Astrocyte (in vitro differentiated cells and primary cell): Measurements from ENCODE around the gene CCDC85B. TPM values are rescaled to one million over a fixed set of nuclear protein-coding genes. Genes with fewer than 3 reads are reported as not detected.

ENCODE experiments used
- DNase-seq: peaks from one replicate; pipeline ENCODE4 v3.0.0-alpha.2; 2010; ENCODE audit warnings: low read depth
- FAIRE-seq: peaks from 2 replicates; lab custom pipeline; 2011; peaks lifted over from hg19 to GRCh38; lab: Jason Lieb, UNC
- H2AFZ ChIP-seq: 2 replicates; pipeline ENCODE4 v1.6.0; 2012; ENCODE audit warnings: low read depth, low read length, inconsistent platforms
- H3K27ac ChIP-seq: 2 replicates; pipeline ENCODE4 v1.5.1; 2011; ENCODE audit warnings: low read depth, low read length, inconsistent platforms
- H3K27me3 ChIP-seq: 2 replicates; pipeline ENCODE4 v1.6.0; 2011; ENCODE audit warnings: low read length, inconsistent platforms; ENCODE audit not compliant: insufficient read depth
- H3K36me3 ChIP-seq: 2 replicates; pipeline ENCODE4 v1.5.1; 2011; ENCODE audit warnings: low read length, inconsistent platforms; ENCODE audit not compliant: insufficient read depth
- H3K4me1 ChIP-seq: 2 replicates; pipeline ENCODE4 v1.5.1; 2011; ENCODE audit warnings: low read length, inconsistent platforms; ENCODE audit not compliant: insufficient read depth
- H3K4me2 ChIP-seq: 2 replicates; pipeline ENCODE4 v1.6.0; 2012; ENCODE audit warnings: low read length, inconsistent platforms
- H3K4me3 ChIP-seq: 2 replicates; pipeline ENCODE4 v1.5.1; 2011; ENCODE audit warnings: low read depth, mild to moderate bottlenecking, low read length, inconsistent platforms; ENCODE audit not compliant: insufficient read depth
- H3K79me2 ChIP-seq: 2 replicates; pipeline ENCODE4 v1.6.0; 2012; ENCODE audit warnings: mild to moderate bottlenecking, low read length, inconsistent platforms; ENCODE audit not compliant: insufficient read depth
- H3K9ac ChIP-seq: 2 replicates; pipeline ENCODE4 v1.6.0; 2012; ENCODE audit warnings: mild to moderate bottlenecking, low read length, inconsistent platforms
- H3K9me3 ChIP-seq: 2 replicates; pipeline ENCODE4 v1.5.1; 2012; ENCODE audit warnings: low read depth, mild to moderate bottlenecking, low read length, inconsistent platforms; ENCODE audit not compliant: insufficient read depth
- H4K20me1 ChIP-seq: 2 replicates; pipeline ENCODE4 v1.6.0; 2012; ENCODE audit warnings: low read length, inconsistent platforms; ENCODE audit not compliant: insufficient read depth
- H3K27ac Mint-ChIP-seq: one replicate; pipeline ENCODE4 v1.8.0; 2021; ENCODE audit warnings: mild to moderate bottlenecking, mixed read lengths; ENCODE audit not compliant: unreplicated experiment
- H3K27me3 Mint-ChIP-seq: one replicate; pipeline ENCODE4 v1.8.0; 2021; ENCODE audit warnings: low read depth, mixed read lengths; ENCODE audit not compliant: unreplicated experiment
- H3K36me3 Mint-ChIP-seq: one replicate; pipeline ENCODE4 v1.8.0; 2021; ENCODE audit warnings: low read depth, mixed read lengths; ENCODE audit not compliant: unreplicated experiment
- H3K4me1 Mint-ChIP-seq: one replicate; pipeline ENCODE4 v1.8.0; 2021; ENCODE audit warnings: low read depth, mixed read lengths; ENCODE audit not compliant: unreplicated experiment
- H3K4me3 Mint-ChIP-seq: one replicate; pipeline ENCODE4 v1.8.0; 2021; ENCODE audit warnings: mild to moderate bottlenecking, moderate library complexity, mixed read lengths; ENCODE audit not compliant: unreplicated experiment
- H3K9me3 Mint-ChIP-seq: one replicate; pipeline ENCODE4 v1.8.0; 2021; ENCODE audit warnings: mild to moderate bottlenecking, mixed read lengths; ENCODE audit not compliant: unreplicated experiment
- EZH2 ChIP-seq: IDR thresholded peaks from 2 replicates; pipeline ENCODE4 v1.6.1; 2012; ENCODE audit warnings: mild to moderate bottlenecking, low read length, inconsistent platforms; ENCODE audit not compliant: insufficient read depth
- total RNA-seq: library from RNA; stranded (reverse); gene quantifications from 2 replicates; pipeline ENCODE4 v1.2.1, GENCODE V29; 2021
- TF ChIP-seq, protein P1 (sequence below): IDR thresholded peaks from 2 replicates; pipeline ENCODE4 v1.5.1; 2011; ENCODE audit warnings: low read depth, mild to moderate bottlenecking, inconsistent platforms, low read length, moderate library complexity; ENCODE audit not compliant: insufficient read depth

The CCDC85B gene
- total RNA-seq, 1 donor from 2014 or later: 31.4 TPM

DNA sequence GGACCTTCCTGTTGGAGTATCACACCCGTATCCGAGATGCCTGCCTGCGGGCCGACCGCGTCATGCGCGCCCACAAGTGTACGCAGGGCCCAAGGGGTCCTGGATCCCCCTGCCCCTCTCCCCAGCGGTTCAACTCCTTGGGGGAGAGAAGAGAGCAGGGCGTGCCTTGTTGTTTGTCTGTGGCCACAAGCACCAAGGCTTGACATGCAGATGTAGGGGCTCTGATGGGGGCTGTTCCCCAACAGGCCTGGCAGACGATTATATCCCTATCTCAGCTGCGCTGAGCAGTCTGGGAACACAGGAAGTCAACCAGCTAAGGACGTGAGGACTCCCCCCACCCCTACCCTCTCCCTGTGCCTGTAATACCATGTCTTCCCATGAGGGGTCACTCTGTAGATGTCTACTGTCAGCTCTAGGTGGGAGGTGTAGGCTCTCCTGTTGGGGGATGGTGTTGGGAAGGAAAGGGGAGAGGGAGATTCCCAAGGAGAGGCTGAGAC is 39.3 kb upstream of the CCDC85B start:
- peaks cover 4% of the 10 kb centered on the region for H3K27me3 Mint-ChIP-seq
- no peaks in the 10 kb centered on the region for H3K27me3 ChIP-seq
- H3K4me3 ChIP-seq: no peak overlapping the region
- DNase-seq (no peak), FAIRE-seq (no peak)
- no peak overlapping the region for H2AFZ ChIP-seq
- H3K4me3 Mint-ChIP-seq: no peak overlapping the region
- H3K27ac ChIP-seq: no peak overlapping the region
- TF ChIP-seq, protein P1, sequence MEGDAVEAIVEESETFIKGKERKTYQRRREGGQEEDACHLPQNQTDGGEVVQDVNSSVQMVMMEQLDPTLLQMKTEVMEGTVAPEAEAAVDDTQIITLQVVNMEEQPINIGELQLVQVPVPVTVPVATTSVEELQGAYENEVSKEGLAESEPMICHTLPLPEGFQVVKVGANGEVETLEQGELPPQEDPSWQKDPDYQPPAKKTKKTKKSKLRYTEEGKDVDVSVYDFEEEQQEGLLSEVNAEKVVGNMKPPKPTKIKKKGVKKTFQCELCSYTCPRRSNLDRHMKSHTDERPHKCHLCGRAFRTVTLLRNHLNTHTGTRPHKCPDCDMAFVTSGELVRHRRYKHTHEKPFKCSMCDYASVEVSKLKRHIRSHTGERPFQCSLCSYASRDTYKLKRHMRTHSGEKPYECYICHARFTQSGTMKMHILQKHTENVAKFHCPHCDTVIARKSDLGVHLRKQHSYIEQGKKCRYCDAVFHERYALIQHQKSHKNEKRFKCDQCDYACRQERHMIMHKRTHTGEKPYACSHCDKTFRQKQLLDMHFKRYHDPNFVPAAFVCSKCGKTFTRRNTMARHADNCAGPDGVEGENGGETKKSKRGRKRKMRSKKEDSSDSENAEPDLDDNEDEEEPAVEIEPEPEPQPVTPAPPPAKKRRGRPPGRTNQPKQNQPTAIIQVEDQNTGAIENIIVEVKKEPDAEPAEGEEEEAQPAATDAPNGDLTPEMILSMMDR: peak; percentile 52
- no peak for TF ChIP-seq EZH2
- H3K79me2 ChIP-seq: peaks cover 32% of the 10 kb centered on the region
- peaks cover 40% of the 10 kb centered on the region for H3K4me1 Mint-ChIP-seq
- peak overlapping the region; percentile 88 for H3K27ac Mint-ChIP-seq
- no peaks in the 10 kb centered on the region for H3K9me3 Mint-ChIP-seq
- H3K4me1 ChIP-seq: peaks cover 9% of the 10 kb centered on the region
- H3K4me2 ChIP-seq: no peak overlapping the region
- peaks cover 37% of the 10 kb centered on the region for H3K36me3 Mint-ChIP-seq
- no peaks in the 10 kb centered on the region for H3K9me3 ChIP-seq
- H3K36me3 ChIP-seq: peaks cover 31% of the 10 kb centered on the region
- H4K20me1 ChIP-seq: peaks cover 57% of the 10 kb centered on the region
- H3K9ac ChIP-seq: no peak overlapping the region

DNA sequence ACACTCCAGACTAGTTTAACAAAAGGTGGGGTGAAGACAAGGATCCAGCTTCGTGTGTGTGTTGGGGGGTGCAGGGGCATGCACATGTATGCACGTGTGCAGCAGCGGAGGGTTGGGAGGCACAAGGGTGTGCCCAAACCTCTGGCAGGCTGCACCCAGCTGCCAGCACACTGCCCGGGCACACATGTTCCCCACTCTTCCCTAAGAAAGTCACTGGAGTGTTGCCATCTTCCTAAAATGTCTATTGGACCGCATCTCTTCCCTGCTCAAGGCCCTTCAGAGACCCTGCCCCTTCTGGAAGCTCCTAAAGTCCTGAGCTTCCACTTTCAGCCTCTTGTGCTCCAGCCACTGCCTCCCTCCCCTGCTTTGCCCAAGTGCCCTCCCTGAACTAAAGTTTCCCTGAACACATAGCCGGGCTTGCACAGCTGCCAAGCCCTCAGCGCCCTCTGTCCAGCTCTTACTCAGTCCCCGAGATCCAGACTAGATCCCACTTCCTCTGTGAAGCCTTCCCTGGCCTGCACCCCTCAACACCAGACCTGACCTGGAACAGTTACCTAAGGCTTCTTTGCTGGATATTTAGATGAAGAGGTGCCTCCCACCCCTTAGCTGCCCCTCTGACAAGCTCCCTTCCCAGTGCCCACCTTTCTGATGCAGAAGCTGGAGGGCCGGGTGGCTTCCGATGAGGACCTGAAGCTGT is 38.5 kb upstream of the CCDC85B start:
- Histone ChIP-seq H4K20me1 (peaks cover 65% of the 10 kb centered on the region), H3K79me2 (peaks cover 40% of the 10 kb centered on the region), H3K4me3 (no peak overlapping the region), H3K27ac (no peak overlapping the region), H2AFZ (no peak overlapping the region), H3K9ac (no peak overlapping the region), H3K27me3 (no peaks in the 10 kb centered on the region), H3K36me3 (peaks cover 37% of the 10 kb centered on the region), H3K9me3 (no peaks in the 10 kb centered on the region), H3K4me2 (no peak overlapping the region), H3K4me1 (peaks cover 13% of the 10 kb centered on the region)
- FAIRE-seq (no peak), DNase-seq (no peak)
- Mint-ChIP-seq H3K27ac (peak overlapping the region; percentile 88), H3K4me3 (peak overlapping the region; percentile 57), H3K36me3 (peaks cover 43% of the 10 kb centered on the region), H3K27me3 (peaks cover 4% of the 10 kb centered on the region), H3K9me3 (no peaks in the 10 kb centered on the region), H3K4me1 (peaks cover 44% of the 10 kb centered on the region)
- no peak for TF ChIP-seq EZH2
- TF ChIP-seq, protein P1: no peak
